DND-41 (cell line): ENCODE results near the gene PALD1.

Experiments used
- ATAC-seq: fragments of 200-7000 bp; cut with Tn5 transposase; 3 replicates; pipeline ENCODE4 v1.9.1; 2021; ENCODE audit warnings: low read depth; ENCODE audit not compliant: insufficient read depth
- DNase-seq: peaks from one replicate; pipeline ENCODE4 v3.0.0-alpha.2; 2020
- H2AFZ ChIP-seq: 2 replicates; pipeline ENCODE4 v1.6.0; 2012; ENCODE audit warnings: low read depth, low read length
- H3K27ac ChIP-seq: 2 replicates; pipeline ENCODE4 v1.5.1; 2012; ENCODE audit warnings: low read length, inconsistent platforms
- H3K27me3 ChIP-seq: fragments of 200-600 bp; sonication (generic); 2 replicates; pipeline ENCODE4 v1.6.0; 2012; ENCODE audit warnings: low read length, mild to moderate bottlenecking, inconsistent platforms; ENCODE audit not compliant: insufficient read depth, poor library complexity
- H3K36me3 ChIP-seq: 2 replicates; pipeline ENCODE4 v1.5.1; 2012; ENCODE audit warnings: low read length, inconsistent platforms; ENCODE audit not compliant: insufficient read depth
- H3K4me1 ChIP-seq: 2 replicates; pipeline ENCODE4 v1.5.1; 2012; ENCODE audit warnings: mild to moderate bottlenecking, low read length; ENCODE audit not compliant: insufficient read depth
- H3K4me2 ChIP-seq: 2 replicates; pipeline ENCODE4 v1.6.0; 2012; ENCODE audit warnings: mild to moderate bottlenecking, moderate library complexity, low read length, inconsistent platforms; ENCODE audit not compliant: insufficient read depth
- H3K4me3 ChIP-seq, 2 experiments: fragments of 200-600 bp in 1 of 2; shearing (Covaris generic) in 1 of 2; 2 replicates each; pipeline ENCODE4 v1.5.1; 2012 to 2016; ENCODE audit warnings: inconsistent platforms in 2 of 2, low read length in 2 of 2, mild to moderate bottlenecking in 2 of 2, low read depth in 1 of 2, moderate library complexity in 1 of 2
- H3K79me2 ChIP-seq: 2 replicates; pipeline ENCODE4 v1.6.0; 2012; ENCODE audit warnings: low read length, inconsistent platforms; ENCODE audit not compliant: insufficient read depth
- H3K9ac ChIP-seq: 2 replicates; pipeline ENCODE4 v1.6.0; 2012; ENCODE audit warnings: low read depth, mild to moderate bottlenecking, inconsistent platforms, low read length, moderate library complexity
- H3K9me3 ChIP-seq: 2 replicates; pipeline ENCODE4 v1.5.1; 2012; ENCODE audit warnings: low read length, moderate library complexity, mild to moderate bottlenecking, inconsistent platforms; ENCODE audit not compliant: insufficient read depth, severe bottlenecking
- H4K20me1 ChIP-seq: 2 replicates; pipeline ENCODE4 v1.6.0; 2012; ENCODE audit warnings: low read length; ENCODE audit not compliant: insufficient read depth
- EZH2 ChIP-seq: IDR thresholded peaks from 3 replicates; pipeline ENCODE4 v1.6.1; 2012; ENCODE audit warnings: borderline replicate concordance, low read depth, mild to moderate bottlenecking, moderate library complexity, low read length, inconsistent platforms; ENCODE audit not compliant: severe bottlenecking
- TF ChIP-seq, protein P1 (sequence below): IDR thresholded peaks from 2 replicates; pipeline ENCODE4 v1.5.1; 2012; ENCODE audit warnings: borderline replicate concordance, low read length, moderate library complexity, mild to moderate bottlenecking; ENCODE audit not compliant: poor library complexity, severe bottlenecking; ENCODE audit errors: extremely low read depth

PALD1 gene

GRCh38 chr10:70530315-70530714, 51.7 kb downstream of the PALD1 start:
- no peak for DNase-seq

GRCh38 chr10:70532554-70533188, 54.1 kb downstream of the PALD1 start:
- no peak overlapping the region for H3K9ac ChIP-seq
- ATAC-seq (no peak), DNase-seq (no peak)
- no peak overlapping the region for H3K27ac ChIP-seq
- no peaks in the 10 kb centered on the region for H3K9me3 ChIP-seq
- H4K20me1 ChIP-seq: no peaks in the 10 kb centered on the region
- no peak for TF ChIP-seq EZH2
- TF ChIP-seq, protein P1, sequence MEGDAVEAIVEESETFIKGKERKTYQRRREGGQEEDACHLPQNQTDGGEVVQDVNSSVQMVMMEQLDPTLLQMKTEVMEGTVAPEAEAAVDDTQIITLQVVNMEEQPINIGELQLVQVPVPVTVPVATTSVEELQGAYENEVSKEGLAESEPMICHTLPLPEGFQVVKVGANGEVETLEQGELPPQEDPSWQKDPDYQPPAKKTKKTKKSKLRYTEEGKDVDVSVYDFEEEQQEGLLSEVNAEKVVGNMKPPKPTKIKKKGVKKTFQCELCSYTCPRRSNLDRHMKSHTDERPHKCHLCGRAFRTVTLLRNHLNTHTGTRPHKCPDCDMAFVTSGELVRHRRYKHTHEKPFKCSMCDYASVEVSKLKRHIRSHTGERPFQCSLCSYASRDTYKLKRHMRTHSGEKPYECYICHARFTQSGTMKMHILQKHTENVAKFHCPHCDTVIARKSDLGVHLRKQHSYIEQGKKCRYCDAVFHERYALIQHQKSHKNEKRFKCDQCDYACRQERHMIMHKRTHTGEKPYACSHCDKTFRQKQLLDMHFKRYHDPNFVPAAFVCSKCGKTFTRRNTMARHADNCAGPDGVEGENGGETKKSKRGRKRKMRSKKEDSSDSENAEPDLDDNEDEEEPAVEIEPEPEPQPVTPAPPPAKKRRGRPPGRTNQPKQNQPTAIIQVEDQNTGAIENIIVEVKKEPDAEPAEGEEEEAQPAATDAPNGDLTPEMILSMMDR: no peak
- no peaks in the 10 kb centered on the region for H3K27me3 ChIP-seq
- H3K4me2 ChIP-seq: no peak overlapping the region
- H3K36me3 ChIP-seq: no peaks in the 10 kb centered on the region
- no peaks in the 10 kb centered on the region for H3K79me2 ChIP-seq
- no peak overlapping the region for H2AFZ ChIP-seq
- no peaks in the 10 kb centered on the region for H3K4me1 ChIP-seq
- H3K4me3 ChIP-seq: no peak overlapping the region

More at GRCh38 chr10:70530315-70530714, 51.7 kb downstream of the PALD1 start:
- H3K27ac ChIP-seq: no peak overlapping the region
- H3K9ac ChIP-seq: no peak overlapping the region
- no peak overlapping the region for H3K4me2 ChIP-seq
- TF ChIP-seq, protein P1: no peak
- no peak for TF ChIP-seq EZH2
- H3K9me3 ChIP-seq: no peaks in the 10 kb centered on the region
- no peaks in the 10 kb centered on the region; the same call in 1 of the 2 replicates for H3K36me3 ChIP-seq
- H3K27me3 ChIP-seq: no peaks in the 10 kb centered on the region
- H3K4me3 ChIP-seq: no peak overlapping the region
- ATAC-seq: no peak
- no peaks in the 10 kb centered on the region for H3K79me2 ChIP-seq
- no peak overlapping the region for H2AFZ ChIP-seq
- H3K4me1 ChIP-seq: no peaks in the 10 kb centered on the region
- peaks cover 6% of the 10 kb centered on the region; the same call in 1 of the 2 replicates for H4K20me1 ChIP-seq

GRCh38 chr10:70533189-70533558, 54.6 kb downstream of the PALD1 start:
- no peaks in the 10 kb centered on the region for H3K4me1 ChIP-seq
- no peak for DNase-seq
- H3K4me3 ChIP-seq: no peak overlapping the region
- H3K79me2 ChIP-seq: no peaks in the 10 kb centered on the region
- no peak overlapping the region for H3K27ac ChIP-seq
- no peak for ATAC-seq
- H4K20me1 ChIP-seq: no peaks in the 10 kb centered on the region
- no peak overlapping the region for H3K4me2 ChIP-seq
- H2AFZ ChIP-seq: no peak overlapping the region
- H3K9ac ChIP-seq: no peak overlapping the region
- H3K27me3 ChIP-seq: no peaks in the 10 kb centered on the region
- no peaks in the 10 kb centered on the region for H3K9me3 ChIP-seq
- no peaks in the 10 kb centered on the region for H3K36me3 ChIP-seq
- TF ChIP-seq, protein P1: no peak
- no peak for TF ChIP-seq EZH2
